Stimulated activated CD4-positive, alpha-beta T cell treated with anti-CD3 and anti-CD28 coated beads, Interleukin-2, amount 100 ng/mL, for 24 hours (primary cell): ENCODE results near the gene PPIE.

Source experiments
- DNase-seq, 2 donors: peaks; one replicate each; pipeline ENCODE4 v3.0.0-alpha.2; 2020

Gene PPIE

GRCh38 chr1:39738622-39739366 is at the start of gene PPIE:
PPIE (plus strand) TSS chr1:39738882; CDS start chr1:39738901, 19 bp downstream.
- DNase-seq = peak; percentile 98 to 99

GRCh38 chr1:39689214-39689613 is 49.5 kb upstream of the PPIE start:
- no peak for DNase-seq

GRCh38 chr1:39689635-39690034 is 49.0 kb upstream of the PPIE start:
- no peak for DNase-seq

GRCh38 chr1:39690225-39690624 is 48.5 kb upstream of the PPIE start:
- DNase-seq = no peak

- DNase-seq = no peak
Measured at GRCh38 chr1:39690794-39691382, 47.8 kb upstream of the PPIE start.

- peak; percentile 87 to 91 for DNase-seq
Measured at GRCh38 chr1:39691383-39692151, 47.1 kb upstream of the PPIE start, which contains the start of gene HPCAL4. HPCAL4 (minus strand) TSS chr1:39691433; CDS start chr1:39684603, 6,830 bp downstream.

GRCh38 chr1:39692152-39693074 is 46.3 kb upstream of the PPIE start:
- peak in 1 of 2 donors; percentile 33 for DNase-seq

- no peak for DNase-seq
Measured at GRCh38 chr1:39694026-39694425, 44.7 kb upstream of the PPIE start.

GRCh38 chr1:39695016-39695415 is 43.7 kb upstream of the PPIE start:
- DNase-seq = no peak

GRCh38 chr1:39696448-39696847 is 42.2 kb upstream of the PPIE start:
- no peak for DNase-seq

- no peak for DNase-seq
Measured at GRCh38 chr1:39698568-39698967, 40.1 kb upstream of the PPIE start.

- no peak for DNase-seq
Measured at GRCh38 chr1:39699419-39699818, 39.3 kb upstream of the PPIE start.

GRCh38 chr1:39700348-39700747 is 38.3 kb upstream of the PPIE start:
- no peak for DNase-seq

GRCh38 chr1:39701049-39701439 is 37.6 kb upstream of the PPIE start:
- DNase-seq = no peak

- no peak for DNase-seq
Measured at GRCh38 chr1:39704757-39705156, 33.9 kb upstream of the PPIE start.

GRCh38 chr1:39707506-39707905 is 31.2 kb upstream of the PPIE start:
- no peak for DNase-seq

- DNase-seq = no peak
Measured at GRCh38 chr1:39711104-39711965, 27.3 kb upstream of the PPIE start.

- DNase-seq = no peak
Measured at GRCh38 chr1:39711966-39712340, 26.7 kb upstream of the PPIE start.

- DNase-seq = no peak
Measured at GRCh38 chr1:39713557-39713956, 25.1 kb upstream of the PPIE start.

- DNase-seq = no peak
Measured at GRCh38 chr1:39717809-39718208, 20.9 kb upstream of the PPIE start.

- no peak for DNase-seq
Measured at GRCh38 chr1:39720094-39720999, 18.3 kb upstream of the PPIE start.
